CD4-positive, alpha-beta T cell treated with Interleukin-17A for 1 hour (primary cell): ENCODE measurements around the gene NKTR.

Experiments
- DNase-seq: peaks from one replicate; pipeline ENCODE4 v3.0.0-alpha.2; 2020

Gene NKTR

GRCh38 chr3:42651248-42652091 is 51.0 kb downstream of the NKTR start:
- DNase-seq = no peak

GRCh38 chr3:42652251-42652610 is 51.7 kb downstream of the NKTR start:
- DNase-seq = no peak

GRCh38 chr3:42652611-42653302 is 52.3 kb downstream of the NKTR start:
- no peak for DNase-seq

GRCh38 chr3:42653303-42653559 is 52.7 kb downstream of the NKTR start:
- no peak for DNase-seq

GRCh38 chr3:42653560-42654330 is 53.3 kb downstream of the NKTR start, which contains the start of gene ZBTB47:
TSS of gene ZBTB47 (plus strand) at chr3:42653697. CDS start at chr3:42658356, 4,659 bp downstream.
- no peak for DNase-seq

GRCh38 chr3:42654331-42655201 is 54.1 kb downstream of the NKTR start:
- no peak for DNase-seq

GRCh38 chr3:42655331-42655888 is 54.9 kb downstream of the NKTR start:
- no peak for DNase-seq

- no peak for DNase-seq
Observed at GRCh38 chr3:42655980-42656679, 55.6 kb downstream of the NKTR start.

- DNase-seq = no peak
Observed at GRCh38 chr3:42656680-42657610, 56.5 kb downstream of the NKTR start.

GRCh38 chr3:42657675-42658074 is 57.2 kb downstream of the NKTR start:
- DNase-seq = no peak

- DNase-seq = no peak
Observed at GRCh38 chr3:42658091-42658770, 57.7 kb downstream of the NKTR start.

- no peak for DNase-seq
Observed at GRCh38 chr3:42658771-42659390, 58.4 kb downstream of the NKTR start.

GRCh38 chr3:42659451-42660130 is 59.1 kb downstream of the NKTR start:
- no peak for DNase-seq

GRCh38 chr3:42660131-42660715 is 59.7 kb downstream of the NKTR start:
- DNase-seq = no peak

- DNase-seq = no peak
Observed at GRCh38 chr3:42660898-42661297, 60.4 kb downstream of the NKTR start.

GRCh38 chr3:42661593-42662022 is 61.1 kb downstream of the NKTR start:
- DNase-seq = no peak

GRCh38 chr3:42662037-42662812 is 61.7 kb downstream of the NKTR start:
- no peak for DNase-seq
